DOHH2 (cell line): Measurements from ENCODE around the gene PDE7B.

Experiments
- H3F3A ChIP-seq: fragments of 200-600 bp; sonication (generic), shearing (Covaris generic); 2 replicates; pipeline ENCODE4 v1.6.0; 2016; ENCODE audit warnings: antibody characterized with exemption, mild to moderate bottlenecking; ENCODE audit not compliant: control insufficient read depth, insufficient read depth
- H3K27ac ChIP-seq: fragments of 200-600 bp; sonication (generic); 2 replicates; pipeline ENCODE4 v1.5.1; 2014; ENCODE audit warnings: low read depth, mild to moderate bottlenecking, low read length, moderate library complexity
- H3K27me3 ChIP-seq: fragments of 200-600 bp; sonication (generic); 2 replicates; pipeline ENCODE4 v1.6.1; 2014; ENCODE audit warnings: mild to moderate bottlenecking, low read length, mixed read lengths; ENCODE audit not compliant: control insufficient read depth
- H3K36me3 ChIP-seq: fragments of 200-600 bp; sonication (generic); 2 replicates; pipeline ENCODE4 v1.6.1; 2014; ENCODE audit warnings: mild to moderate bottlenecking, low read length, moderate library complexity, mixed read lengths; ENCODE audit not compliant: control insufficient read depth
- H3K4me1 ChIP-seq: fragments of 200-600 bp; sonication (generic); 2 replicates; pipeline ENCODE4 v1.6.1; 2014; ENCODE audit warnings: mild to moderate bottlenecking, low read length, mixed read lengths; ENCODE audit not compliant: control insufficient read depth
- H3K4me2 ChIP-seq: fragments of 200-600 bp; sonication (generic); 2 replicates; pipeline ENCODE4 v1.6.0; 2014; ENCODE audit warnings: mild to moderate bottlenecking, low read length, moderate library complexity
- H3K4me3 ChIP-seq: fragments of 200-600 bp; sonication (generic); 2 replicates; pipeline ENCODE4 v1.5.1; 2014; ENCODE audit warnings: mild to moderate bottlenecking, low read length, mixed read lengths
- H3K79me2 ChIP-seq: fragments of 200-600 bp; sonication (generic); 2 replicates; pipeline ENCODE4 v1.6.1; 2014; ENCODE audit warnings: mild to moderate bottlenecking, low read length, mixed read lengths; ENCODE audit not compliant: control insufficient read depth
- H3K9me2 ChIP-seq: fragments of 200-600 bp; sonication (generic); replicated peaks from 2 replicates; pipeline ENCODE4 v1.6.1; 2014; ENCODE audit warnings: mild to moderate bottlenecking, low read length, mixed read lengths; ENCODE audit not compliant: control insufficient read depth
- H3K9me3 ChIP-seq: fragments of 200-600 bp; sonication (generic); 2 replicates; pipeline ENCODE4 v1.6.1; 2014; ENCODE audit warnings: antibody characterized with exemption, low read length, mixed read lengths; ENCODE audit not compliant: control insufficient read depth, insufficient read depth
- H4K20me1 ChIP-seq: fragments of 200-600 bp; sonication (generic); 2 replicates; pipeline ENCODE4 v1.6.0; 2014; ENCODE audit warnings: low read depth, mild to moderate bottlenecking, antibody characterized with exemption, low read length, moderate library complexity; ENCODE audit not compliant: control insufficient read depth, insufficient read depth
- EZH2phosphoT487 ChIP-seq: fragments of 200-600 bp; sonication (generic); IDR thresholded peaks from 2 replicates; pipeline ENCODE4 v1.6.1; 2017; ENCODE audit warnings: borderline replicate concordance, mild to moderate bottlenecking, antibody characterized with exemption, low read length, moderate library complexity, mixed read lengths
- TF ChIP-seq, protein P1 (sequence below): fragments of 200-600 bp; sonication (generic); IDR thresholded peaks from one replicate; pipeline ENCODE4 v1.5.1; 2014; ENCODE audit warnings: antibody characterized with exemption, mild to moderate bottlenecking, low read depth, low read length; ENCODE audit not compliant: poor library complexity, severe bottlenecking

Gene PDE7B

DNA sequence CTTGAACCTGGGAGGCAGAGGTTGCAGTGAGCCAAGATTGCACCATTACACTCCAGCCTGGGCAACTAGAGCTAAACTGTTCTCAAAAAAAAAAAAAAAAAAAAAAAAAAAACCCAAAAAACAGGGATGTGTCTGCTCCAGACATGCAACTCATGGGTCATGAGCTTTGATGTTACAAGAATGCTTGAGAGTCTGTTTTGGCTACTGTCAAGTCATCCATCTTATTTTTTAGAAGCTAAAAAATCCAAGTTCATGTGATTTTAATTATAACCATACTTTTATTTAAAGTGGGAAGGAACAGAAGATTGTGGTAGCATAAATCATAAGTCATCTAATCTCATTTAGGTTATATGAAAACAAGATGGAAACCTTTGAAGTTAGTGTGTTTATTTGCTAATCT lies 120.6 kb downstream of the PDE7B start:
- H3K27me3 ChIP-seq = no peaks in the 10 kb centered on the region
- TF ChIP-seq, protein P1, sequence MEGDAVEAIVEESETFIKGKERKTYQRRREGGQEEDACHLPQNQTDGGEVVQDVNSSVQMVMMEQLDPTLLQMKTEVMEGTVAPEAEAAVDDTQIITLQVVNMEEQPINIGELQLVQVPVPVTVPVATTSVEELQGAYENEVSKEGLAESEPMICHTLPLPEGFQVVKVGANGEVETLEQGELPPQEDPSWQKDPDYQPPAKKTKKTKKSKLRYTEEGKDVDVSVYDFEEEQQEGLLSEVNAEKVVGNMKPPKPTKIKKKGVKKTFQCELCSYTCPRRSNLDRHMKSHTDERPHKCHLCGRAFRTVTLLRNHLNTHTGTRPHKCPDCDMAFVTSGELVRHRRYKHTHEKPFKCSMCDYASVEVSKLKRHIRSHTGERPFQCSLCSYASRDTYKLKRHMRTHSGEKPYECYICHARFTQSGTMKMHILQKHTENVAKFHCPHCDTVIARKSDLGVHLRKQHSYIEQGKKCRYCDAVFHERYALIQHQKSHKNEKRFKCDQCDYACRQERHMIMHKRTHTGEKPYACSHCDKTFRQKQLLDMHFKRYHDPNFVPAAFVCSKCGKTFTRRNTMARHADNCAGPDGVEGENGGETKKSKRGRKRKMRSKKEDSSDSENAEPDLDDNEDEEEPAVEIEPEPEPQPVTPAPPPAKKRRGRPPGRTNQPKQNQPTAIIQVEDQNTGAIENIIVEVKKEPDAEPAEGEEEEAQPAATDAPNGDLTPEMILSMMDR = no peak
- TF ChIP-seq EZH2phosphoT487 = no peak
- H3K9me3 ChIP-seq = no peaks in the 10 kb centered on the region
- H3K4me3 ChIP-seq = no peak overlapping the region
- H4K20me1 ChIP-seq = no peaks in the 10 kb centered on the region
- no peaks in the 10 kb centered on the region for H3K4me1 ChIP-seq
- H3K36me3 ChIP-seq = no peaks in the 10 kb centered on the region
- H3F3A ChIP-seq = no peaks in the 10 kb centered on the region
- no peaks in the 10 kb centered on the region for H3K79me2 ChIP-seq
- no peaks in the 10 kb centered on the region for H3K9me2 ChIP-seq
- no peak overlapping the region for H3K4me2 ChIP-seq
- H3K27ac ChIP-seq = no peak overlapping the region

DNA sequence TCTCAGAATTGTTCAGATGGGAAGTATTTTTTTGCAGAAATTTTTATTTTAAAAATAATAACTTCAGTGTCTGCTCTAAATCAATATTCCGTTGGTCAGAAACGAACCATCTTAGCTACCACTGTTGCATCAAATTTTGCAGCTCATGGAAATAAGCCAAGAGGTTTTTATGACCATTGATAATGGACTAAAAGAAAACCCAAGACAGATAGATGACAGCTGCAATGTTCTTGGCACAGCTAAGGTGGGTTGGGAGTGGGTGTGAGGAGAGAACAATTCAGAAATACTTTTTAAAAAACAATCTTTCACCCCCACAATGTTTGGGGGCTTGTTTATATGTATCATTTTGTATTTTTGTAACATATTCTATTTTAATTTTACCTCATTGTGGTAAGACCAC lies 121.1 kb downstream of the PDE7B start:
- no peaks in the 10 kb centered on the region for H3F3A ChIP-seq
- no peaks in the 10 kb centered on the region for H3K79me2 ChIP-seq
- no peak overlapping the region for H3K4me3 ChIP-seq
- H3K36me3 ChIP-seq = no peaks in the 10 kb centered on the region
- no peak overlapping the region for H3K27ac ChIP-seq
- no peaks in the 10 kb centered on the region; the same call in 1 of the 2 replicates for H3K9me2 ChIP-seq
- no peak overlapping the region for H3K4me2 ChIP-seq
- H3K27me3 ChIP-seq = no peaks in the 10 kb centered on the region
- no peaks in the 10 kb centered on the region for H3K4me1 ChIP-seq
- TF ChIP-seq, protein P1 = no peak
- no peak for TF ChIP-seq EZH2phosphoT487
- H3K9me3 ChIP-seq = no peaks in the 10 kb centered on the region
- no peaks in the 10 kb centered on the region for H4K20me1 ChIP-seq

DNA sequence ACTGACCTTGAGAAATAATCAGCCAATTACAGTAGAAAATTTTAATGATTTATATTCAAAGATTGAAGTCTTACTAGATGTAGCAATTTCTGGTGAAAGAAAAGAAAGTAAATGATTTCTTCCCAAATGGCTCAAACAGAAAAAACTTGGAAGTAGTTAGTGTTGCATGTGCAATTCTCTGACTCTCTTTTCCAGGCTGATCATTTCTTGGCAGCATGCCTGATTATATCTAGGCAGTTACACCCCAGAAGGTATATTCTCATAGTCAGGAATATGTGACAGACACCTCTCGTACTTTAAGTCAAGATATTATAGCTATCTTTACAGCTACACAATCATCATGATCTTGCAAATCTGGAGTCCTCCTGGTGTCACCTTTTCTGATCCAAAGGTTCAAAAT lies 122.9 kb downstream of the PDE7B start:
- no peaks in the 10 kb centered on the region for H3K79me2 ChIP-seq
- no peak overlapping the region for H3K4me3 ChIP-seq
- no peaks in the 10 kb centered on the region for H3K9me3 ChIP-seq
- H3K36me3 ChIP-seq = no peaks in the 10 kb centered on the region
- no peak overlapping the region for H3K4me2 ChIP-seq
- H3F3A ChIP-seq = no peaks in the 10 kb centered on the region
- no peaks in the 10 kb centered on the region for H3K27me3 ChIP-seq
- H4K20me1 ChIP-seq = no peaks in the 10 kb centered on the region
- no peak overlapping the region for H3K27ac ChIP-seq
- H3K4me1 ChIP-seq = no peaks in the 10 kb centered on the region
- TF ChIP-seq, protein P1 = no peak
- TF ChIP-seq EZH2phosphoT487 = no peak
- H3K9me2 ChIP-seq = no peaks in the 10 kb centered on the region; the same call in 1 of the 2 replicates
